Urinary bladder (tissue), 2 donors: Measurements from ENCODE around the gene AKAP6. TPM values are rescaled to one million over a fixed set of nuclear protein-coding genes. Genes with fewer than 3 reads are reported as not detected.

ENCODE experiments used
- polyA plus RNA-seq: library from polyadenylated mRNA; stranded (reverse); fragments of 200-250 nt; gene quantifications from one replicate; pipeline ENCODE4 v1.2.3, GENCODE V29; 2013
- small RNA-seq: library from RNA; depleted of rRNA; stranded (forward); fragments of <200 nt; gene quantifications from one replicate; pipeline ENCODE3, GENCODE V24; 2014
- total RNA-seq: library from RNA; depleted of rRNA; stranded (reverse); fragments of >200 nt; gene quantifications from one replicate; pipeline ENCODE4 v1.2.3, GENCODE V29; 2014
- donor health status: healthy.

The AKAP6 gene
- total and polyA plus RNA-seq, 2 donors, result 7.3 to 43.0 TPM

Small RNAs within 50 kb of the gene (small RNA-seq; reads per million reads assigned to genes)
- gene RN7SL660P, result 0.12 reads per million

Other genes starting within 250 kb of the AKAP6 start
- not detected for gene RNU6-7, start 127.3 kb upstream of the AKAP6 start, total RNA-seq
- not detected for gene RNU6-7, start 127.3 kb upstream of the AKAP6 start, polyA plus RNA-seq
- not detected for gene RNU6-8, start 126.0 kb upstream of the AKAP6 start, total RNA-seq
- not detected for gene RNU6-8, start 126.0 kb upstream of the AKAP6 start, polyA plus RNA-seq